Nephron (organoid): ENCODE results near the gene MED27.

ENCODE experiments used
- H3K27ac Mint-ChIP-seq, 3 experiments: 2 replicates each; pipeline ENCODE4 v1.8.0; 2020; ENCODE audit warnings: mixed read lengths in 3 of 3, mild to moderate bottlenecking in 2 of 3, moderate library complexity in 1 of 3
- H3K27me3 Mint-ChIP-seq: 2 replicates; pipeline ENCODE4 v1.8.0; 2021; ENCODE audit warnings: low read depth, mild to moderate bottlenecking, moderate library complexity, mixed read lengths
- H3K36me3 Mint-ChIP-seq: 2 replicates; pipeline ENCODE4 v1.8.0; 2020; ENCODE audit warnings: low read depth, mixed read lengths
- H3K4me1 Mint-ChIP-seq: 2 replicates; pipeline ENCODE4 v1.8.0; 2020; ENCODE audit warnings: mixed read lengths
- H3K4me3 Mint-ChIP-seq, 3 experiments: 2 replicates each; pipeline ENCODE4 v1.8.0; 2020; ENCODE audit warnings: mild to moderate bottlenecking in 3 of 3, mixed read lengths in 3 of 3, moderate library complexity in 2 of 3
- H3K9me3 Mint-ChIP-seq: 2 replicates; pipeline ENCODE4 v1.8.0; 2020; ENCODE audit warnings: mixed read lengths
- CTCF ChIP-seq, 3 experiments: fragments of 200-600 bp; sonication (generic); IDR thresholded peaks; one replicate each; pipeline ENCODE4 v1.5.0; 2021; ENCODE audit warnings: antibody characterized with exemption in 3 of 3; ENCODE audit not compliant: unreplicated experiment in 3 of 3

The MED27 gene

DNA sequence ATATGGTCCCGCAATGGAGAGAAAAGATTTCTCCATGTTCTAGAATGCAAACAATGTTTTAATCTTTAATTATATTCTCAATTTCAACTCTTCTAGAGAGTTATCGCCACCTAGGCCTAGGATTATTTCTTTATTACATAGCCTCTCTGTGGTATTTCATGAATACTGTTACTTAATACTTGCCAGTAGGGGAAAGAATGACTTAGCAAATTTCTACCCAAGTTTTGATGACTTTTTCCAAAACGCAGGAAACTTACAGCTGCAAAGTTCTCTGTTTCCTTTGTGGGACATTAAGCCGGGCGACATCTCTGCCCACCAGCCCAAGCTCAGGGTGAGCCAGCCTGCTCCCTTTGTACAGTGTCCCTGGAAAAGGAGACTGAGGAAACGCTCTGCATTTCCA lies 73.8 kb downstream of the MED27 start:
- H3K4me1 Mint-ChIP-seq, result peaks cover 52% of the 10 kb centered on the region
- H3K4me3 Mint-ChIP-seq, result no peak overlapping the region
- no peaks in the 10 kb centered on the region for H3K9me3 Mint-ChIP-seq
- peak overlapping the region in 1 of 3 experiments; percentile 2 for H3K27ac Mint-ChIP-seq
- no peaks in the 10 kb centered on the region for H3K27me3 Mint-ChIP-seq
- H3K36me3 Mint-ChIP-seq, result peaks cover 3% of the 10 kb centered on the region
- no peak for TF ChIP-seq CTCF (IDR thresholded peaks at IDR 0.05; ENCODE audit: unreplicated experiment in 3 of 3)

GRCh38 chr9:132004323-132004722 lies 75.3 kb downstream of the MED27 start:
- no peaks in the 10 kb centered on the region for H3K27me3 Mint-ChIP-seq
- H3K27ac Mint-ChIP-seq, result no peak overlapping the region
- TF ChIP-seq CTCF (IDR thresholded peaks at IDR 0.05; ENCODE audit: unreplicated experiment in 3 of 3), result no peak
- peaks cover 52% of the 10 kb centered on the region for H3K4me1 Mint-ChIP-seq
- no peak overlapping the region for H3K4me3 Mint-ChIP-seq
- H3K9me3 Mint-ChIP-seq, result no peaks in the 10 kb centered on the region
- H3K36me3 Mint-ChIP-seq, result no peaks in the 10 kb centered on the region

GRCh38 chr9:132003896-132004295 lies 75.8 kb downstream of the MED27 start:
- H3K27me3 Mint-ChIP-seq, result no peaks in the 10 kb centered on the region
- no peaks in the 10 kb centered on the region for H3K36me3 Mint-ChIP-seq
- H3K4me3 Mint-ChIP-seq, result no peak overlapping the region
- no peaks in the 10 kb centered on the region for H3K9me3 Mint-ChIP-seq
- no peak overlapping the region for H3K27ac Mint-ChIP-seq
- TF ChIP-seq CTCF (IDR thresholded peaks at IDR 0.05; ENCODE audit: unreplicated experiment in 3 of 3), result no peak
- H3K4me1 Mint-ChIP-seq, result peaks cover 49% of the 10 kb centered on the region

- H3K4me3 Mint-ChIP-seq, result no peak overlapping the region
- H3K9me3 Mint-ChIP-seq, result no peaks in the 10 kb centered on the region
- peaks cover 47% of the 10 kb centered on the region for H3K4me1 Mint-ChIP-seq
- no peaks in the 10 kb centered on the region for H3K27me3 Mint-ChIP-seq
- no peak overlapping the region for H3K27ac Mint-ChIP-seq
- no peaks in the 10 kb centered on the region for H3K36me3 Mint-ChIP-seq
- TF ChIP-seq CTCF (IDR thresholded peaks at IDR 0.05; ENCODE audit: unreplicated experiment in 3 of 3), result no peak
Measured at GRCh38 chr9:132003319-132003704, 76.4 kb downstream of the MED27 start.

- Mint-ChIP-seq H3K4me1 (peaks cover 48% of the 10 kb centered on the region), H3K4me3 (no peak overlapping the region), H3K36me3 (no peaks in the 10 kb centered on the region), H3K27me3 (no peaks in the 10 kb centered on the region), H3K27ac (no peak overlapping the region), H3K9me3 (no peaks in the 10 kb centered on the region)
- TF ChIP-seq CTCF (IDR thresholded peaks at IDR 0.05; ENCODE audit: unreplicated experiment in 3 of 3), result no peak
Measured at GRCh38 chr9:132002643-132003318, 76.9 kb downstream of the MED27 start.

DNA sequence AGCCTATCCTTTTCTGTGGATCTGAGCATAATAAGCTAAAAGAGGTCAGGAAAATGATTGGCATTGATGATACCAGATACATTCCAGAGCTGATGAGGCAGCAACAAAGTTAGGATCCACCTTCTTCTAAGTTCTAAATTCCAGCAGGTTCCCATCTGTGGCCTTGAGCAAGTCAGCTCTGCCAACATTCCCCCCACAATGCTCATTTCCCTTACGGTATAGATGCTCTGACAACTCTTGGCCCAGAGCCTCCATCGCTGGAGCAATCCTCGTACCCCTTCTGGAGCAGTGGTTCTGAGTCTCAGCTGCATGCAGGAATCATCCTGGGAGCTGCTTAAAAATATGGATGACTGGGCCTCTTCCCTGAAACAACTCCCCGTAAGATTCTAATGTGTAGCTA lies 78.1 kb downstream of the MED27 start:
- TF ChIP-seq CTCF (IDR thresholded peaks at IDR 0.05; ENCODE audit: unreplicated experiment in 3 of 3), result no peak
- no peaks in the 10 kb centered on the region for H3K27me3 Mint-ChIP-seq
- H3K27ac Mint-ChIP-seq, result no peak overlapping the region
- peaks cover 3% of the 10 kb centered on the region for H3K36me3 Mint-ChIP-seq
- H3K9me3 Mint-ChIP-seq, result no peaks in the 10 kb centered on the region
- peaks cover 50% of the 10 kb centered on the region for H3K4me1 Mint-ChIP-seq
- H3K4me3 Mint-ChIP-seq, result no peak overlapping the region
